ENCODE results near the gene GPR137B.
"Not testable (repeated sequence)": the region's sequence is repeated elsewhere in the genome, so short reads cannot be mapped to it uniquely, and the experiment has no call there.

Gene GPR137B

GRCh38 chr1:236144033-236144432 is 1.7 kb downstream of the GPR137B start:
- DNase-seq (ENCODE audit: low spot score) = no peak

- DNase-seq (ENCODE audit: low spot score) = no peak
Observed at GRCh38 chr1:236144446-236145150, 2.3 kb downstream of the GPR137B start.

GRCh38 chr1:236147068-236147467 is 4.7 kb downstream of the GPR137B start:
- DNase-seq (ENCODE audit: low spot score) = no peak

- DNase-seq (ENCODE audit: low spot score) = no peak
Observed at GRCh38 chr1:236147521-236148469, 5.5 kb downstream of the GPR137B start.

DNA sequence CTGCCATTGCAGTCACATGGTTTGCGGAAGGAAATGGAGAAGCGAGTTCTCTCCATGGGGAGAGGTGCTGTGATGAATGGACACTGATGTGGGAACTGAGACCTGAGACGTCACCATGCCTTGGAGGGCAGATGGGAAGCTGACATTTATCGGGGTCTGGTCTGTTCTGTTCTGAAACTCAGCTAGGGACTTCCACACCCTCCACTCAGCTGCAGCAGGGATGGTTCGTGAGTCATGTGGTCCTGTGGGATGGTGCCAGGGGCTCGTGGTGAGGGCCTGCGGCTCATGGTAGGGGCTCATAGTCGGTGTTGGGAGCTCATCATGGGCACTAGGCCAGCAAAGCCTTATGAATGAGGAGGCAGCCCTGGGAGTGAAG is 6.1 kb downstream of the GPR137B start:
- no peak for DNase-seq (ENCODE audit: low spot score)

DNA sequence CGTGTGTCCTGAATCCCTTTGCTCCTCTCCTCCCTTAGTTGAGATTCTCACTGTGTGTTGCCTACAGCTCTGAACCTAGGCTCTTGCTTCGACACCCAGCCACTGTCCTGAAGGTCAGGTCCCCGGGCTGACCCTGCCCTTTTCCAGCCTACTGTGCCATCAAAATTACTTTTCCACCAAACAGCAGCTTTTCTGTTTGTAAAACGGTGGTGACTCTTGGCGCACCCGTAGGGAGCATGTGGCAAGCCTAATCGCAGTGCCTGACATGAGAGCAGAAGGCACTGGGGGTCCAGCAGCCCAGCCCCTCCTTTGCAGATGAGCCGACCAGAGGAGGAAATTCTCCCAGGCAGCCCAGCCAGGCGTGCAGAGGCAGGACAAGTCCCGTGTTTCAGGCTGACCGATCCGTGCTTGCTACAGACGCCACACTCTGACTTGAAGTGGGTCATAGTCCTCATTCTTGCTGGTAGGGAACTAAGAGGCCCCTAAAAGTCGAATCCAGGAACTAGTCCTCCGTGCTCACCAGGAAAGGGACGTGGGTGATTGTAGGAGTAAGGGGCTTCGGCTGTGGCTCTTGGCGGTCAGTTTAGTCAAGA is 6.8 kb downstream of the GPR137B start:
- DNase-seq (ENCODE audit: low spot score) = no peak

DNA sequence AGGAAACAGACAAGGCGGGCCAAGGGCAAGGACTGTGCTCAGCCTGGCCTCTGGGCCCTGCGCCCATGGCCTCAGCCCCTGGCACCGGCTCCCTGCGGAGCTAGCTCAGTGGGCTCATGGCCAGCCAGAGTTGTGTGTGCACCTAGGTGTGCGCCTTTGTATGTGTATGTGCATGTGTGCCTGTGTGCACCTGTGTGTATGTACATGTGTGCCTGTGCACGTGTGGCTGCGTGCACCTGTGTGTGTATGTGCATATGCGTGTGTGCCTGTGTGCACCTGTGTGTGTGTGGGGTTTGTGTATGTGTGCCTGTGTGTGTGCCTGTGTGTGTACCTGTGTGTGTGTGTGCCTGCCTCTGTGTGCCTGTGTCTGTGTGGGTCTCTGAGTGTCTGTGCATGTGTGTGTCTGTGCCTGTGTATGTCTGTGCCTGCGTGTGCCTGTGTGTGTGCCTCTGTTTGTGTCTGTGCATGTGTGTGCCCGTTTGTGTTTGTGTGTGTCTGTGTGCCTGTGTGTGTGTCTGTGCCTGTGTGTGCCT is 7.4 kb downstream of the GPR137B start:
- DNase-seq (ENCODE audit: low spot score) = no peak

GRCh38 chr1:236150311-236150955 is 8.1 kb downstream of the GPR137B start:
- DNase-seq (ENCODE audit: low spot score) = no peak

DNA sequence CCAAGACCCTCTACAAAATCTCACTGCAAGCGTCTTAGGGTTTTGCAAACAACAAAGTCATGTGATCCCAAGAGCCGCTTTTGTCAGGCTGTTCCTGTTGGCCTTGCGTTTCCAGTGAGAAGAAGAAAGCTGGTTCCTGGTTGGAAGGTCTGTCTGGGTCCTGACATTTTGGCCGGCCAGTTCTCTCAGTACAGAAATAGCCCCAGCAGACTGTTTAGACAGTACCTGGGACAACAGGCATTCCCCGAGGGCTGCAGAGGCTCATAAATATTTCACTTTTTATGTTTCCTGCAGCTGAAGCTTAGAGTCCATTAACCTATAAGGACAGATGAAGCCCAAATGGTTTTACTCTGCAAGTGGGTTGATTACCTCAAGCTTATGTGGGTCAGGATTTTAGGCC is 8.6 kb downstream of the GPR137B start:
- DNase-seq (ENCODE audit: low spot score) = no peak

- no peak for DNase-seq (ENCODE audit: low spot score)
Observed at GRCh38 chr1:236151739-236152424, 9.5 kb downstream of the GPR137B start.

- no peak for DNase-seq (ENCODE audit: low spot score)
Observed at GRCh38 chr1:236154126-236154525, 11.8 kb downstream of the GPR137B start.

DNA sequence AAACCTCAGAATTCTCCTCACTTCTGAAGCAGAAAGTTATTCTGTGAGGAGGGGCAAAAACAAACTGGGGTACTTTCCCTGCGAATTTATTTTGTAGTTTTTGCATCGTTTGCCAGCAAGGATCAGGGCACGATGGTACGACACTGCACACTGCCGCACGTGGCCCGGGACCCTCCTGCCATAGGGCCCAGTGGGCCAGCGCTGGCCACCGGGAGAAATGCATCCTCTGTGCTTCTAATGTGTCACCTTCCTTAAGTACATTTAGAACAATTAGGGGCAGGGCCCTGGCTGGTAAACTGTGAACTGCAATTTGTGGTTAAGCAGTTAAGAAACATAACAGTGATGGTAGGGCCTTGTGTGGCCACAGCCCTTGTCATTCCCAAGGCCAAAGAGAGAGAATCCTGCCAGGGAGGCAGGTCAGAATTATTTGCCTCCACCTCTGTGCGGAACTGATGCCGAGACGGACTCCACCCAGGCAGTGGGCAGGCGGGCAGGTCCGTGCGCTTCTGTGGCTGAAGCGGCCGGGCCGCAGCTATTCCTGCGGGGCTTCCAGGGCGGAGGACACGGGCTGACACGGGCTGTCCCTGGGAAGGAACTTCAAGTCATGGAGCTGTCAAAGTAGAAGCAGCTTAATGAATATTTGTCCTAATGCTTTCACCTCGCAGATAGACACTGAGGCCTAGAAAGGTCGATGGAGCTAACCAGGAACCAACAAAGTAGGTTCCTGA is 12.5 kb downstream of the GPR137B start:
- no peak for DNase-seq (ENCODE audit: low spot score)

DNA sequence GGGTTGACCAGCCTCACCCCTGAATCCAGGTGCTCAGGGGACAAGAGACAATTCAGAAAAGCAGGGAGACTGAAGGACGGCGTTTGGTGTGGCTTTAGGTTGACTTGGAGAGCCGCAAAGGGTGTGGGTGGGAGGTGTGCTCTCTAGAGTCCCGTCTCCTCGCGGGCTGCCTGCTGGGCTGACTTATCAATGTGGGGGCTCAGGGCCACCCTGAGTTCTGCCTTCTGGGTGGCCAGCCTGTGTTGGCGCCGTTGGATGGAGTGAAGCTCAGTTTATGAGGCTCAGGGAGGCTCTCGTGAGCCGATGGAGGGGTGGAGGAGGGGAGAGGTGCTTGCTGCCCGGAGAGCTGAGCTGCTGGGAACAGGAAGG is 13.0 kb downstream of the GPR137B start:
- no peak for DNase-seq (ENCODE audit: low spot score)

GRCh38 chr1:236155841-236156503 is 13.6 kb downstream of the GPR137B start:
- DNase-seq (ENCODE audit: low spot score) = no peak

DNA sequence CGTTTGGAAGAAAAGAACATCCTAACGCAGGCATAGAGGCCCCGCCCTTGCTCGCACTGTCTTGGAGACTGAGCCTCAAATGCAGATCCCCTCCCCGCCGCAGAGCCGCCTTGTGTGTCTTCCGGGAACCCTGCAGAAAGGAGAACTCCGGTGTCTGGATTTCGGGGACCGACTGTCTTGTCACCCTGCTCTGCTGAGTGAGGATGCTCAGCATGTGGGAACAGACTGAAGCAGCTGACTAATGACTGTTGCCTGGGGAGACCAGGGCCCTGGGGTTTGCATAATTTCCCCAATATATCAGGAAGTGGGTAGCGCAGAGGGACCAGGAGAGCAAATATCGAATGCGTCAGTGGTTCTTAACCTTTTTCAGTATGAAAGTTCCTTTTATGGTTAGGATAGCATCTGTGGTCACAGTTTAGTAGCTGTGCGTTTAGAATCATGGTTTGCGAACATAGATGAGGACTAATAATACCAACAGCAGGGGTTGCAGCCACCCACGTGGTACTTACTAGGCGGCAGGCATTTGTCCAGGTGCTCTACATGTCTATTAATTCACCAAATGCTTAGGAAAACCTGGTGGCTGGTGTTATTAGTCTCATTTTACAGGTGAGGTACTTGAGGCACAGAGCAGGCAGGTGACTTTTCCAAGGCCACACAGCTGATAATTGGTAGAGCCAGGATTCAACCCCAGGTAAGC is 14.3 kb downstream of the GPR137B start:
- DNase-seq (ENCODE audit: low spot score) = peak; percentile 26

- DNase-seq (ENCODE audit: low spot score) = not testable (repeated sequence)
Observed at GRCh38 chr1:236158072-236158471, 15.7 kb downstream of the GPR137B start.

GRCh38 chr1:236158719-236159118 is 16.4 kb downstream of the GPR137B start:
- DNase-seq (ENCODE audit: low spot score) = no peak

GRCh38 chr1:236159704-236160539 is 17.6 kb downstream of the GPR137B start:
- DNase-seq (ENCODE audit: low spot score) = no peak
